DOHH2 (cell line): ENCODE measurements around the gene MAML2.
A peak's percentile ranks its signal among the peaks of the same experiment; 100 is the strongest.

ENCODE experiments used
- H3F3A ChIP-seq: fragments of 200-600 bp; sonication (generic), shearing (Covaris generic); 2 replicates; pipeline ENCODE4 v1.6.0; 2016; ENCODE audit warnings: antibody characterized with exemption, mild to moderate bottlenecking; ENCODE audit not compliant: control insufficient read depth, insufficient read depth
- H3K27ac ChIP-seq: fragments of 200-600 bp; sonication (generic); 2 replicates; pipeline ENCODE4 v1.5.1; 2014; ENCODE audit warnings: low read depth, mild to moderate bottlenecking, low read length, moderate library complexity
- H3K27me3 ChIP-seq: fragments of 200-600 bp; sonication (generic); 2 replicates; pipeline ENCODE4 v1.6.1; 2014; ENCODE audit warnings: mild to moderate bottlenecking, low read length, mixed read lengths; ENCODE audit not compliant: control insufficient read depth
- H3K36me3 ChIP-seq: fragments of 200-600 bp; sonication (generic); 2 replicates; pipeline ENCODE4 v1.6.1; 2014; ENCODE audit warnings: mild to moderate bottlenecking, low read length, moderate library complexity, mixed read lengths; ENCODE audit not compliant: control insufficient read depth
- H3K4me1 ChIP-seq: fragments of 200-600 bp; sonication (generic); 2 replicates; pipeline ENCODE4 v1.6.1; 2014; ENCODE audit warnings: mild to moderate bottlenecking, low read length, mixed read lengths; ENCODE audit not compliant: control insufficient read depth
- H3K4me2 ChIP-seq: fragments of 200-600 bp; sonication (generic); 2 replicates; pipeline ENCODE4 v1.6.0; 2014; ENCODE audit warnings: mild to moderate bottlenecking, low read length, moderate library complexity
- H3K4me3 ChIP-seq: fragments of 200-600 bp; sonication (generic); 2 replicates; pipeline ENCODE4 v1.5.1; 2014; ENCODE audit warnings: mild to moderate bottlenecking, low read length, mixed read lengths
- H3K79me2 ChIP-seq: fragments of 200-600 bp; sonication (generic); 2 replicates; pipeline ENCODE4 v1.6.1; 2014; ENCODE audit warnings: mild to moderate bottlenecking, low read length, mixed read lengths; ENCODE audit not compliant: control insufficient read depth
- H3K9me2 ChIP-seq: fragments of 200-600 bp; sonication (generic); replicated peaks from 2 replicates; pipeline ENCODE4 v1.6.1; 2014; ENCODE audit warnings: mild to moderate bottlenecking, low read length, mixed read lengths; ENCODE audit not compliant: control insufficient read depth
- H3K9me3 ChIP-seq: fragments of 200-600 bp; sonication (generic); 2 replicates; pipeline ENCODE4 v1.6.1; 2014; ENCODE audit warnings: antibody characterized with exemption, low read length, mixed read lengths; ENCODE audit not compliant: control insufficient read depth, insufficient read depth
- H4K20me1 ChIP-seq: fragments of 200-600 bp; sonication (generic); 2 replicates; pipeline ENCODE4 v1.6.0; 2014; ENCODE audit warnings: low read depth, mild to moderate bottlenecking, antibody characterized with exemption, low read length, moderate library complexity; ENCODE audit not compliant: control insufficient read depth, insufficient read depth
- EZH2phosphoT487 ChIP-seq: fragments of 200-600 bp; sonication (generic); IDR thresholded peaks from 2 replicates; pipeline ENCODE4 v1.6.1; 2017; ENCODE audit warnings: borderline replicate concordance, mild to moderate bottlenecking, antibody characterized with exemption, low read length, moderate library complexity, mixed read lengths
- TF ChIP-seq, protein P1 (sequence below): fragments of 200-600 bp; sonication (generic); IDR thresholded peaks from one replicate; pipeline ENCODE4 v1.5.1; 2014; ENCODE audit warnings: antibody characterized with exemption, mild to moderate bottlenecking, low read depth, low read length; ENCODE audit not compliant: poor library complexity, severe bottlenecking

The MAML2 gene

DNA sequence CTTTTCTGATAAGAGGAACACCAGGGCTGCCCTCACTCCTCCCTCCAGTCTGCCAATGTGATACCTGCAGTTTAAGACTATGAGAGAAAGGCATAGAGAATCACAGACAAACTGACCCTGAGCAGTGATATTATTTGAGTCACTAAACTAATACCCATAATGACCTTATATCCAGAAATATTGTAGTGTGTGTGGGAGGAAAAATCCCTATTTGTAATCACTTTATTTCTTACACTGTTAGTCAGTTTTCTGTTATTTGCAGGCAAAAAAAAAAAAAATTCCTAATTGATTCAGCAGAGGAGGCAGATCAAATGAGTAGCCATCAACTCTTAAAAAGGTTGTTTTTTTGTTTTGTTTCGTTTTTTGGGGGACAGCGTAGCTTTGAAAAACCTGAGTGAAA is 82.5 kb downstream of the MAML2 start:
- H4K20me1 ChIP-seq: no peaks in the 10 kb centered on the region
- H3K9me2 ChIP-seq: no peaks in the 10 kb centered on the region
- H3K4me1 ChIP-seq: peaks cover 39% of the 10 kb centered on the region
- no peaks in the 10 kb centered on the region for H3K9me3 ChIP-seq
- no peak overlapping the region for H3K27ac ChIP-seq
- TF ChIP-seq, protein P1, sequence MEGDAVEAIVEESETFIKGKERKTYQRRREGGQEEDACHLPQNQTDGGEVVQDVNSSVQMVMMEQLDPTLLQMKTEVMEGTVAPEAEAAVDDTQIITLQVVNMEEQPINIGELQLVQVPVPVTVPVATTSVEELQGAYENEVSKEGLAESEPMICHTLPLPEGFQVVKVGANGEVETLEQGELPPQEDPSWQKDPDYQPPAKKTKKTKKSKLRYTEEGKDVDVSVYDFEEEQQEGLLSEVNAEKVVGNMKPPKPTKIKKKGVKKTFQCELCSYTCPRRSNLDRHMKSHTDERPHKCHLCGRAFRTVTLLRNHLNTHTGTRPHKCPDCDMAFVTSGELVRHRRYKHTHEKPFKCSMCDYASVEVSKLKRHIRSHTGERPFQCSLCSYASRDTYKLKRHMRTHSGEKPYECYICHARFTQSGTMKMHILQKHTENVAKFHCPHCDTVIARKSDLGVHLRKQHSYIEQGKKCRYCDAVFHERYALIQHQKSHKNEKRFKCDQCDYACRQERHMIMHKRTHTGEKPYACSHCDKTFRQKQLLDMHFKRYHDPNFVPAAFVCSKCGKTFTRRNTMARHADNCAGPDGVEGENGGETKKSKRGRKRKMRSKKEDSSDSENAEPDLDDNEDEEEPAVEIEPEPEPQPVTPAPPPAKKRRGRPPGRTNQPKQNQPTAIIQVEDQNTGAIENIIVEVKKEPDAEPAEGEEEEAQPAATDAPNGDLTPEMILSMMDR: no peak
- TF ChIP-seq EZH2phosphoT487: no peak
- no peaks in the 10 kb centered on the region for H3K36me3 ChIP-seq
- H3K79me2 ChIP-seq: no peaks in the 10 kb centered on the region
- no peak overlapping the region for H3K4me2 ChIP-seq
- H3F3A ChIP-seq: no peaks in the 10 kb centered on the region
- no peak overlapping the region for H3K4me3 ChIP-seq
- 0 out of 2 replicates have a peak, but pooled peaks cover 2% of the 10 kb centered on the region for H3K27me3 ChIP-seq

DNA sequence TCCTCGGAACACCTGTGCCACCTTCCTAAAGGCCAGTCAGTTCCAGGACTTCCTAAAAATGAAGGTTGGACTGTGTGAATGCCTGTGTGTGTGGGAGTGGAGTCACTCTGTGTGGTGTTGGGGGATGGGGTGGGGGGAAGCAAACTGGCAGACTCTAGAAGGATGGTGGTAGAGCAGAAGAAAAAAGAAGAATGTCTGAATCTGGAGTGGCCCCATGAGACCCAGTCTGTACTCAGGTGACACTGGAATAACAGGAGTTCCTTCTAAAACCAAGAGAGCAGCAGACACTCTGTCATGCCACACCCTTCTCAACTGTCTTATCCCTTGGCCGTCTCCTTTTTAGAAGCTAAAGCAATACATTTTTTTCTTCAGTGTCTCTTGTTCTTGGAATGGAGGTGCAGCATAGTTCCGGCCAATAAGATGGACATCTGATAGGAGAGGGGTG is 82.9 kb downstream of the MAML2 start:
- Histone ChIP-seq H3K4me2 (no peak overlapping the region), H3K4me1 (peaks cover 40% of the 10 kb centered on the region), H3K9me2 (no peaks in the 10 kb centered on the region), H3K4me3 (no peak overlapping the region), H4K20me1 (no peaks in the 10 kb centered on the region), H3K27me3 (0 out of 2 replicates have a peak, but pooled peaks cover 4% of the 10 kb centered on the region), H3F3A (no peaks in the 10 kb centered on the region), H3K36me3 (no peaks in the 10 kb centered on the region), H3K79me2 (no peaks in the 10 kb centered on the region), H3K27ac (no peak overlapping the region), H3K9me3 (no peaks in the 10 kb centered on the region)
- TF ChIP-seq, protein P1: no peak
- no peak for TF ChIP-seq EZH2phosphoT487

DNA sequence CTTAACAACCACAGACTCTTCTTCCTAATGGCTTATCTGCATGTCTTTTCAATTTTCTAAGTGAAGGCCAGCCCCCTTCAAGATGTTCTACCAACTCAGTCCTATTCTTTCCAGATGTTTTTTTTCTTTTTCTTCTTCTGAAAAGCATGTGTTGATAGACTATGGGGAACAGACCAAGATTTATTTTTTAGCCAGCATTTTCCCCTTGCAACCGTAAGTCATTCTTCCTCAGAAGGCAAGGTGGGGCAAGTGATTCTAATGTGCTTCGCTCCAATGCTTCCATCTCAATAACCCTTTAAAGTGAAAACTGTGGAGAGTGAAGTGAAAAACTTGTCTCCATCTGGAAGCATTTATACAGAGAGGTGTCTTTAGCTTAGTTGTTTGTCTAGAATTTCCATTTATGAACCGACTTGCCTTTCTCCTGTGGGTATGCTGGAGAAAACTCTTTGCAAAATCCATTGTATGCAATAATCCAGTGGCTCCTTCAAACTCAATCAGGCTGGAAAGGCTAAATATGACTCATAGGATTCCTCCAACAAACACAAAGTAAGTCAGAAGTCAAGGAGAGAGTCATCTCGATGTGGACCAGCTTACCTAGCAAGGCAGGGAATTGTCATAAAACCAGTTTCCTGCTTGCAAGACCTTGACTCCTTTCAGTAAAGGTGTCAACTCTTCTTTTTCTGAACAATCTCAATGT is 83.7 kb downstream of the MAML2 start:
- Histone ChIP-seq H3K27ac (peak overlapping the region; percentile 21; the same call in 1 of the 2 replicates), H4K20me1 (no peaks in the 10 kb centered on the region), H3K4me2 (peak overlapping the region; percentile 61), H3K36me3 (no peaks in the 10 kb centered on the region), H3K4me1 (peaks cover 48% of the 10 kb centered on the region), H3K9me2 (no peaks in the 10 kb centered on the region), H3K27me3 (0 out of 2 replicates have a peak, but pooled peaks cover 6% of the 10 kb centered on the region), H3F3A (no peaks in the 10 kb centered on the region), H3K9me3 (no peaks in the 10 kb centered on the region), H3K4me3 (peak overlapping the region; percentile 41; the same call in 1 of the 2 replicates), H3K79me2 (no peaks in the 10 kb centered on the region)
- TF ChIP-seq, protein P1: no peak
- TF ChIP-seq EZH2phosphoT487: no peak
